Measurements from ENCODE around the gene SEMA4D.

GRCh38 chr9:89474939-89475338, 23.0 kb downstream of the SEMA4D start:
- TF ChIP-seq SREBF2 (CRISPR knock-in tag; IDR thresholded peaks at IDR 0.05) (no peak), CTBP1 (IDR thresholded peaks at IDR 0.05; ENCODE audit: borderline replicate concordance) (no peak), E2F3 (CRISPR knock-in tag; IDR thresholded peaks at IDR 0.05) (no peak), POLR2A (conservative IDR thresholded peaks at IDR 0.05) (no peak), CBFB (CRISPR knock-in tag; IDR thresholded peaks at IDR 0.05) (no peak), NBN (IDR thresholded peaks at IDR 0.05; ENCODE audit: low read depth) (no peak), E2F6 (IDR thresholded peaks at IDR 0.05; ENCODE audit: borderline replicate concordance in 1 of 2, extremely low read depth in 1 of 2, insufficient read depth in 1 of 2, insufficient read length in 1 of 2, low read depth in 1 of 2, low read length in 1 of 2, poor library complexity in 1 of 2, severe bottlenecking in 1 of 2) (no peak)
- TF ChIP-seq, protein P1, sequence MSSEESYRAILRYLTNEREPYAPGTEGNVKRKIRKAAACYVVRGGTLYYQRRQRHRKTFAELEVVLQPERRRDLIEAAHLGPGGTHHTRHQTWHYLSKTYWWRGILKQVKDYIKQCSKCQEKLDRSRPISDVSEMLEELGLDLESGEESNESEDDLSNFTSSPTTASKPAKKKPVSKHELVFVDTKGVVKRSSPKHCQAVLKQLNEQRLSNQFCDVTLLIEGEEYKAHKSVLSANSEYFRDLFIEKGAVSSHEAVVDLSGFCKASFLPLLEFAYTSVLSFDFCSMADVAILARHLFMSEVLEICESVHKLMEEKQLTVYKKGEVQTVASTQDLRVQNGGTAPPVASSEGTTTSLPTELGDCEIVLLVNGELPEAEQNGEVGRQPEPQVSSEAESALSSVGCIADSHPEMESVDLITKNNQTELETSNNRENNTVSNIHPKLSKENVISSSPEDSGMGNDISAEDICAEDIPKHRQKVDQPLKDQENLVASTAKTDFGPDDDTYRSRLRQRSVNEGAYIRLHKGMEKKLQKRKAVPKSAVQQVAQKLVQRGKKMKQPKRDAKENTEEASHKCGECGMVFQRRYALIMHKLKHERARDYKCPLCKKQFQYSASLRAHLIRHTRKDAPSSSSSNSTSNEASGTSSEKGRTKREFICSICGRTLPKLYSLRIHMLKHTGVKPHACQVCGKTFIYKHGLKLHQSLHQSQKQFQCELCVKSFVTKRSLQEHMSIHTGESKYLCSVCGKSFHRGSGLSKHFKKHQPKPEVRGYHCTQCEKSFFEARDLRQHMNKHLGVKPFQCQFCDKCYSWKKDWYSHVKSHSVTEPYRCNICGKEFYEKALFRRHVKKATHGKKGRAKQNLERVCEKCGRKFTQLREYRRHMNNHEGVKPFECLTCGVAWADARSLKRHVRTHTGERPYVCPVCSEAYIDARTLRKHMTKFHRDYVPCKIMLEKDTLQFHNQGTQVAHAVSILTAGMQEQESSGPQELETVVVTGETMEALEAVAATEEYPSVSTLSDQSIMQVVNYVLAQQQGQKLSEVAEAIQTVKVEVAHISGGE (CRISPR knock-in tag; IDR thresholded peaks at IDR 0.05), result no peak

All from K562 (cell line).